Hindlimb muscle (tissue), 1 donor: ENCODE measurements around the gene CELF5. TPM values are rescaled to one million over a fixed set of nuclear protein-coding genes. Genes with fewer than 3 reads are reported as not detected.
"Not testable (repeated sequence)": the region's sequence is repeated elsewhere in the genome, so short reads cannot be mapped to it uniquely, and the experiment has no call there.

Experiments
- DNase-seq: peaks from one replicate; pipeline ENCODE4 v3.0.0-alpha.2; 2013
- polyA plus RNA-seq: library from polyadenylated mRNA; unstranded; fragments of 120-200 nt; gene quantifications from one replicate; pipeline ENCODE4 v1.2.1, GENCODE V29; 2013; ENCODE audit not compliant: insufficient read length

CELF5 gene
- polyA plus RNA-seq, 1 donor, result 0.08 TPM

GRCh38 chr19:3275583-3276340, 51.3 kb downstream of the CELF5 start:
- no peak for DNase-seq

- DNase-seq, result no peak
Observed at GRCh38 chr19:3276341-3276799, 51.9 kb downstream of the CELF5 start.

- no peak for DNase-seq
Observed at GRCh38 chr19:3277649-3278048, 53.2 kb downstream of the CELF5 start.

GRCh38 chr19:3278294-3278693, 53.8 kb downstream of the CELF5 start:
- no peak for DNase-seq

DNA sequence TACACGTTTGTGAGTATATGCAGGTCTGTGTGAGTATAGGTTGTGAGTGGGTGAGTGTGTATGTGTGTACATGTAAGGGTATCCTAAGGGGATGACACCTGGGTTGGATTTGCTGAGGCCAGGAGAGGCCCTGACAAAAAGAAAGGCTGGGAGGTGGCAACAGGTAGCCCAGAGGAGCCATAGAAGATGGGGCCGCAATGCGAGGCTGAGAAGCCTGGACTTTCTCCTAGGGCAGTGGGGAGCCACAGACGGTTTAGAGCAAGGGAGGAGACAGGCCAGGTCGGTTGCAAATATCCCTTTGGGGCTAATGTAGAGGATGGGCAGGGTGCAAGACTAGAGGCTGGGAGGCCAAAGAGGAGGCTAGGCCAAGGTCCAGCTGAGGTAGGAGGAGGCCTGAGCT, 54.3 kb downstream of the CELF5 start:
- DNase-seq, result no peak

DNA sequence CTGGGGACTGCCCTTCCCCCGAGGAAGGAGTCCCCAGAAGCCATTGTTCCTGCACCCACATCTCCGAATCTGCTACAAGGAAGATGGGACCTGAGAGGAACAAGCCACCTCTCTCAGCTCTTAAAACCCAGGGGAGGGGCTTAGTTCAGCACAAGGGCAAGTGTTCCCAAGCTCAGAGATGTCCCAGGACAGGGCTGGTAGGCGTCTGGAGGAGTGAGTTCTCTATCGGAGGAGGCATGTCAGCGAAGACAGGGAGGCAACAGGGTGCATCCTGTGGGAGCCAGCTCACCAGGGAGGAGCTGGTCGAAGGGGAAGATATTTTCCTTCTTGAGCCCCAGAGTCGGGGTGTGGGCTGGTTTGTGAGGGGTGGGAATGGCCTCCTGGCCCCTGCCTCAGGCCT, 54.8 kb downstream of the CELF5 start:
- DNase-seq, result no peak

GRCh38 chr19:3281026-3281425, 56.6 kb downstream of the CELF5 start:
- no peak for DNase-seq

GRCh38 chr19:3282155-3282554, 57.7 kb downstream of the CELF5 start:
- DNase-seq, result no peak

GRCh38 chr19:3282564-3282963, 58.1 kb downstream of the CELF5 start:
- DNase-seq, result no peak

DNA sequence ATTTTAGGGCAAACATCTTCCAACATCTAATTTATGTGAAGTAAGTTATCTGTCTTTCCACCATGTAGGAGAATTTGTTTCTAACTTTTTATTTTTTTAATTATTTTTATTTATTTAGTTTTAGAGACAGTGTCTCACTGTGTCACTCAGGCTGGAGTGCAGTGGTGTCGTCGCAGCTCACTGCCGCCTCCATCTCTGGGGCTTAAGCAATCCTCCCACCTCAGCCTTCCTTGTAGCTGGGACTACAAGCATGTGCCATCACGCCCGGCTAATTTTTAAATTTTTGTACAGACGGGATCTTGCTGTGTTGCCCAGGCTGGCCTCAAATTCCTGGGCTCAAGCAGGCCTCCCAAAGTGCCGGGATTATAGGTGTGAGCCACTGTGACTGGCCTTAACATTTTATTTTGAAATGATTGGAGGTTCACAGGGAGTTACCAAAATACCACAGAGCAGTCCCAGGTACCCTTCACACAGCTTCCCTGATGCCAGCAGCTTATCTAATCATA, 58.8 kb downstream of the CELF5 start:
- no peak for DNase-seq

GRCh38 chr19:3283886-3284657, 59.6 kb downstream of the CELF5 start:
- no peak for DNase-seq

GRCh38 chr19:3284759-3285646, 60.5 kb downstream of the CELF5 start:
- peak; percentile 15 for DNase-seq

- no peak for DNase-seq
Observed at GRCh38 chr19:3285647-3286176, 61.3 kb downstream of the CELF5 start.

DNA sequence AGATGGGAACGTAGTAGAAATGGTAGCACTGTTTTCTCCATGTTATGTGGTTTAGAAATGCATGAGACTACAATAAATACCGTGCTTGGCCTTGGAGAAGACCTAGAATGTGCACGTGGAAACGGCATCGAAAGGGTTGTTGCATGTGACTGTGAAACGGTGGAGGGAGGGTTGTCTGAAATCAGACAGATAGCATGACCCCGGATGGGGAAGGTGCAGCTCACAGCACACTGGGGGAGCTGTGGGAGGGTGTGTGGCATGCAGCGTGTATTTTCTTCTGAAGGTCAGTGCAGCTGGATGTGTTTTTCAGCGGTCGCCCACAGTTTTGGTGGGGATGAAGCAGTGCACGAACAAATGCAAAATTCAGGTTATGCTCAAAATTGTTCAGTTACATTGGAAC, 63.4 kb downstream of the CELF5 start:
- no peak for DNase-seq

DNA sequence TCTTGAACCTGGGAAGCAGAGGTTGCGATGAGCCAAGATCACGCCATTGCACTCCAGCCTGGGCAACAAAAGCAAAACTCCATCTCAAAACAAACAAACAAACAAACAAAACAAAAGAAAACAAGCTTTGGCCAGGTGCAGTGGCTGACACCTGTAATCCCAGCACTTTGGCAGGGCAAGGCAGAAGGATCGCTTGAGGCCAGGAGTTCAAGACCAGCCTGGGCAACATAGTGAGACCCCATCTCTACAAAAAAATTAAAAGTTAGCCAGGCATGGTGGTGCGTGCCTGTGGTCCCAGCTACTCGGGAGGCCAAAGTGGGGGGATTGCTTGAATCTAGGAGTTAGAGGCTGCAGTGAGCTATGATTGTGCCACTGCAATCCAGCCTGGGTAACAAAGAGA, 64.0 kb downstream of the CELF5 start:
- DNase-seq, result not testable (repeated sequence)

DNA sequence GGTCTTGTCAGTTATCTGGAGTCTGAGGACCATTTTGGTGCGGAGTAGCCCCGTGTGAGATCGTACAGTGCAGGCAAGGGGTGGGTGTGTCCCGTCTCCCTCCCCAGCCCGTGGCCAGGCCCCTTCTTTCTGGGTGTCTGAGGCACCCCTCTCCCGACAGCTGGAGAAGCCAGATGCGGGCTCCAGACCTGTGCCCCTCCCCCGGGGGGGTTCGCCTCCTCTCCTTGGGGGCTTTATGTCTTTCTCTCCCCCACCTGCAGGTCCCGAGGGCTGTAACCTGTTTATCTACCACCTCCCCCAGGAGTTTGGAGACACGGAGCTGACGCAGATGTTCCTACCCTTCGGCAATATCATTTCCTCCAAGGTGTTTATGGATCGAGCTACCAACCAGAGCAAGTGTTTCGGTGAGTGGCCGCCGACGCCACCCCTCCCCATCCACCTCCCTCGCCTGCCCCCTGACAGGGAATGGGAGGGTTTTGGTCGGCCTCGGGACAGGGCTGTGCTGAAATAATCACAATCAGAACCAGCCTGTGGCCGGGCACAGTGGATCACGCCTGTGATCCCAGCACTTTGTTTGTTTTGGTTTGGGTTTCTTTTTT, 65.6 kb downstream of the CELF5 start:
- no peak for DNase-seq

DNA sequence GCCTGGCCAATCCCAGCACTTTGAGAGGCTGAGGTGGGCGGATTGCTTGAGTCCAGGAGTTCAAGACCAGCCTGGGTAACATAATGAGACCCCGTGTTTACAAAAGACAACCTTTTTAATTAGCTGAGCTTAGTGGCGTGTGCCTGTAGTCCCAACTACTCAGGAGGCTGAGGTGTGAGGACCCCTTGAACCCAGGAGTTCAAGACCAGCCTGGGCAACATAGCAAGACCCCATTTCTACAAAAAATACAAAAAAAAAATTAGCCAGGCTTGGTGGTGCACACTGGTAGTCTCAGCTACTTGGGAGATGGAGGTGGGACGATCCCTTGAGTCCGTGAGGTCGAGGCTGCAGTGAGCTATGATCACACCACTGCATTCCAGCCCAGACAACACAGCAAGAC, 66.4 kb downstream of the CELF5 start:
- not testable (repeated sequence) for DNase-seq

DNA sequence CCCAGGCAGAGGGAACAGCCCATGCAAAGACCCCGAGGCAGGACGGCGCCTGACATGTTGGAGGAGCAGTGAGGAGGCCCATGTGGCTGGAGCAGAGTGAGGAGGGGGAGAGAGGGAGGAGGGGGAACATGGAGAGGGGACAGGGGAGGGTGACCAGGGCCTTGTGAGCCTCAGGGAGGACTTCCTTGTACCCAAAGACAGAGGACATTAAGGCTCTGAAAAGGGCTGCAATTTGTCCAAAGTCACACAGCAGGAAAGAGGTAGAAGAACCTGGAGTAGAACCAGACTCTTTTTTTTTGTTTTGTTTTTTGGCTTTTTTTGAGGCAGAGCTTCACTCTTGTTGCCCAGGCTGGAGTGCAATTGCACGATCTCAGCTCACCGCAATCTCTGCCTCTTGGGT, 67.2 kb downstream of the CELF5 start:
- no peak for DNase-seq

- no peak for DNase-seq
Observed at GRCh38 chr19:3292958-3293529, 68.6 kb downstream of the CELF5 start.

DNA sequence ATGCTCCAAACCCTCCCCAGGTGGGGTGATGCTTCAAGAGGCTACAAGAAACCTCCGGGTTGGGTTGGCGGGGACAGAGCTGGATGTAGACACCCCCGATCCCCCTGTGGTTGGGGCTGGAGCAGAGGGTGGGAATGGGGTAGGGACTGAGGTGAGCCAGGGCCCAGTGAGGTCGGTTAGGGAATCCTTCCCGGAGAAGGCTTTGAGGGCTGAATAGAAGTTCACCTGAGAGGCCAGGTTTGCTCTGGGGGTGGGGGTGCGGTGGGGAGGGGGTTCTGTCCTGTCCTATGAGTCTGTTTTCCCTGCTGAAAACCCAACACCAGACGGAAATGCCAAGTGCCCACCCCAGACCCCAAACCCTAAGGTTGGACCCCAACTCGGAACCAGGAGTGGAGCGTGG, 69.1 kb downstream of the CELF5 start:
- DNase-seq, result no peak

- no peak for DNase-seq
Observed at GRCh38 chr19:3294080-3294850, 69.8 kb downstream of the CELF5 start.
